HUDEP-2 (cell line): ENCODE measurements around the gene GCK.

Experiments used
- DNase-seq, 76 experiments: peaks; one replicate each; lab custom pipeline; 2025; ENCODE audit not compliant: unreplicated experiment in 76 of 76; lab: John Stamatoyannopoulos, UW

The GCK gene

GRCh38 chr7:44223362-44224079 is 34.3 kb upstream of the GCK start:
- peak in 1 of 76 experiments; percentile 11 for DNase-seq

- no peak for DNase-seq
Measured at GRCh38 chr7:44222776-44223261, 33.6 kb upstream of the GCK start.

- no peak for DNase-seq
Measured at GRCh38 chr7:44222074-44222473, 32.8 kb upstream of the GCK start.

GRCh38 chr7:44221231-44221791 is 32.1 kb upstream of the GCK start:
- no peak for DNase-seq

- no peak for DNase-seq
Measured at GRCh38 chr7:44220358-44221112, 31.3 kb upstream of the GCK start.

- no peak for DNase-seq
Measured at GRCh38 chr7:44220046-44220357, 30.8 kb upstream of the GCK start.

GRCh38 chr7:44219371-44220045 is 30.3 kb upstream of the GCK start:
- DNase-seq = no peak

GRCh38 chr7:44218418-44219201 is 29.4 kb upstream of the GCK start:
- no peak for DNase-seq

GRCh38 chr7:44217852-44218402 is 28.7 kb upstream of the GCK start:
- no peak for DNase-seq

GRCh38 chr7:44217223-44217714 is 28.0 kb upstream of the GCK start:
- no peak for DNase-seq

GRCh38 chr7:44216521-44217222 is 27.4 kb upstream of the GCK start:
- DNase-seq = no peak

GRCh38 chr7:44216019-44216418 is 26.8 kb upstream of the GCK start:
- no peak for DNase-seq

GRCh38 chr7:44215531-44215930 is 26.3 kb upstream of the GCK start:
- peak in 1 of 76 experiments; percentile 3 for DNase-seq

- peak in 36 of 76 experiments; percentile 4 to 54 (median 26) for DNase-seq
Measured at GRCh38 chr7:44213877-44214388, 24.7 kb upstream of the GCK start.

GRCh38 chr7:44213206-44213876 is 24.1 kb upstream of the GCK start:
- DNase-seq = no peak

GRCh38 chr7:44212581-44213184 is 23.4 kb upstream of the GCK start:
- DNase-seq = no peak

GRCh38 chr7:44212018-44212417 is 22.8 kb upstream of the GCK start:
- no peak for DNase-seq

- DNase-seq = no peak
Measured at GRCh38 chr7:44211126-44211675, 22.0 kb upstream of the GCK start.
